Adrenal gland (tissue), 5 donors: ENCODE results near the gene ADGRE1.

Experiments used
- CTCF ChIP-seq, 6 experiments: fragments of 450-650 bp in 4 of 6; fragments of 200-600 bp in 2 of 6; sonication (generic) in 1 of 6; IDR thresholded peaks; 1 replicate in 5 of 6; 2 replicates in 1 of 6; pipeline versions ENCODE4 v1.5.1 to v1.8.0; 2016 to 2021; ENCODE audit warnings: antibody characterized with exemption in 6 of 6, mild to moderate bottlenecking in 2 of 6, moderate library complexity in 1 of 6
- POLR2A ChIP-seq, 2 donors: fragments of 450-650 bp; IDR thresholded peaks; one replicate each; pipeline ENCODE4 v1.6.1; 2017; ENCODE audit warnings: antibody characterized with exemption in 2 of 2, mild to moderate bottlenecking in 2 of 2, moderate library complexity in 1 of 2
- donor health status: DM: no; HTN: no; CAD: no.

- TF ChIP-seq POLR2A (IDR thresholded peaks at IDR 0.05): no peak
- TF ChIP-seq CTCF (IDR thresholded peaks at IDR 0.05): peak; percentile 76 to 91 (median 87)
Observed at GRCh38 chr19:6862673-6863078, 24.7 kb upstream of the ADGRE1 start.
